ENCODE measurements around the gene SLFN5.

GRCh38 chr17:35312346-35312745 is 69.5 kb downstream of the SLFN5 start:
- TF ChIP-seq CTCF (IDR thresholded peaks at IDR 0.05) (no peak), POLR2A (IDR thresholded peaks at IDR 0.05) (no peak)

Measured in thyroid gland (tissue), 4 donors.